Mononuclear cell (primary cell): ENCODE data around the gene SCN10A. TPM values are rescaled to one million over a fixed set of nuclear protein-coding genes. Genes with fewer than 3 reads are reported as not detected.

Experiments
- H3K27me3 ChIP-seq: 2 replicates; pipeline ENCODE4 v1.6.0; 2011; ENCODE audit warnings: low read length, control low read depth; ENCODE audit not compliant: insufficient read depth
- H3K4me1 ChIP-seq: 2 replicates; pipeline ENCODE4 v1.5.1; 2011; ENCODE audit warnings: mild to moderate bottlenecking, low read length, control low read depth; ENCODE audit not compliant: insufficient read depth
- H3K4me3 ChIP-seq: 2 replicates; pipeline ENCODE4 v1.5.1; 2011; ENCODE audit warnings: mild to moderate bottlenecking, low read length, moderate library complexity
- H3K9me3 ChIP-seq: 2 replicates; pipeline ENCODE4 v1.5.1; 2011; ENCODE audit warnings: low read depth, mild to moderate bottlenecking, control low read depth, low read length
- total RNA-seq: library from RNA; depleted of rRNA; stranded (reverse); fragments of >200 nt; gene quantifications from one replicate; pipeline ENCODE4 v1.2.3, GENCODE V29; 2012

The SCN10A gene
- total RNA-seq, 1 donor = not detected

DNA sequence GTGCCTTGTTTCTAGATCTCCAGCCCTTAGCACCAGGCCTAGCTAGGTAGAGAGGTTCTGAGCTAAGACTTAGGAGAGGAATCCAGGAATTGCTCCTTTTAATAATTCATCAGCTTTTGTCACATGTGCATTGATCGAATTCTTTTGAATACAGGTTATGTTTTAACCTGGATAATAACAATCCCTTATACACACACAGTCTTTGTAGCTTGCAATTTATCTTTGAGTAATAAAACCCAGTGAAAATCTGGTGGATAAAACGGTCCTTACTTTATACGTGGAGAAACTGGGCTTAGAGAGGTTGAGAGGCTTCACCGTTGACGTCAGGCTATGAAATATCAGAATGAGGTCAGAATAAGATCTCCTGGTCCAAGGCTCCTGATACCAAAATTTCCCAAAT, 7.2 kb upstream of the SCN10A start:
- no peak overlapping the region for H3K4me3 ChIP-seq
- H3K27me3 ChIP-seq = no peaks in the 10 kb centered on the region
- H3K4me1 ChIP-seq = no peaks in the 10 kb centered on the region
- H3K9me3 ChIP-seq = no peaks in the 10 kb centered on the region

DNA sequence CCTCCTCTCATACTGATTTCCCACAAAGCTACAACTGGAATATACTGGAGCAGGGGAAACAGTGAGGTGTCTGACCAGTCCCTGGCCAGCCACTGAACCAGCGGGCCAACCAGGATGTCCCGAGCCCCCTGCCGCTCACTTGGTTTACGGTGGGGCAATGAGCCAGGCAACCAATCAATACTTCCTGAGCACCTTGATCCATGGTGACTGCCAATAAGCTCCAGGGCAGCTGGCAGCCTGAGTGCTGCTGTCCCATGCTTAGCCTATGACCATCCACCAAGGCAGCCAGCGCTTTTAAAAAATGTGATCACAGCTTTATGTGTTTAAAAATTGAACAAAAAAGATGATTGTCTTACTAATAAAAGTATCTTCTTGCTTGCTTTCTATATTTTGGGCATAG, 4.2 kb downstream of the SCN10A start:
- Histone ChIP-seq H3K4me1 (no peaks in the 10 kb centered on the region), H3K9me3 (no peaks in the 10 kb centered on the region), H3K27me3 (no peaks in the 10 kb centered on the region), H3K4me3 (no peak overlapping the region)

DNA sequence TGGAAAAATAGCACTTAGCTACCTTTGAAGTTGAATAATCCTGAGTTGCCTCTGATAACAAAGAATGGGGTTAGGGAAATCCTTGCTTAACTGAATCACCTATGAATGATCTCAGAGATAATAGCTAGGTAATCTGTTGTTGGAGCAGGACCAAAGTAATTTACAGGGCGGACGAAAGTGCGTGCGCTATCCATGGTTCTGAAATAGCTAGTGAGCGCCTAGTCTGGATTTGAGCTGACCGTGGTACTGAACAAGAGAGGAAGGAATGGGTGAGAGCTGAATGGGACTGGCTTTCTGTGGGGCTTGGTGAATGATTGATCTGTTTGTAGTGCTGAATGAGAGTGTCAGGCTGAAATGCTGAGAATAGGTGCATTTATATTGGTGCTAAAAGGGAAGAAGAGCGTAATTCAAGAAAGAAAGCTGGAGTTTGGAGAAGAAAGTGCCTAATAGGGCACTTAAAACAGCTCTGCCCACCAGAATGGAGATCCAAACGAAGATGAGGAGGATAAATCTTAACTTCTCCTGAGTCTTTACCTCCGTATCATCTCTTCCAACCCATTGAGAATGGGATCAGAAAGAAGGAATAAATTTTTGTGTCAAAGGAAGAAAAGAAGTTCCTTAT, 10.1 kb downstream of the SCN10A start:
- Histone ChIP-seq H3K4me1 (no peaks in the 10 kb centered on the region), H3K27me3 (no peaks in the 10 kb centered on the region), H3K4me3 (no peak overlapping the region), H3K9me3 (no peaks in the 10 kb centered on the region)

DNA sequence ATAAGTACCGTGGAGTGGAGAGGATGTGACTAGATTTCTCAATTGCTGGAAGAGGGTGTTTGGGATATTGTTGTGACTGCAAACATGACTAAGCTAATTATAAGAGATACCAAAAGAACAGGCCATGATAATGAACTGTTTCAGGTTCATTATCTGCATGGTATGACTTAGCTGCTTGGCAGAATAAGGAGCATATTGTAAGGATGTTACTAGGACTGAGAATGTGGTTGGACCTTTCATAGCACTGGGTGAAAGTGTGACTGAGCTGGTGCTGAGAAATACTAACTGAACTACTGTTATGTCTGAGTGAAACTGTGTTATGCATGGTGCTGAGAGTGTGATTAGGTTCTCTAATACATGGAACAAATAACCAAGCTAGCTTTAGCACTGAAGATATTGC, 11.0 kb downstream of the SCN10A start:
- Histone ChIP-seq H3K27me3 (no peaks in the 10 kb centered on the region), H3K9me3 (no peaks in the 10 kb centered on the region), H3K4me1 (no peaks in the 10 kb centered on the region), H3K4me3 (no peak overlapping the region)

DNA sequence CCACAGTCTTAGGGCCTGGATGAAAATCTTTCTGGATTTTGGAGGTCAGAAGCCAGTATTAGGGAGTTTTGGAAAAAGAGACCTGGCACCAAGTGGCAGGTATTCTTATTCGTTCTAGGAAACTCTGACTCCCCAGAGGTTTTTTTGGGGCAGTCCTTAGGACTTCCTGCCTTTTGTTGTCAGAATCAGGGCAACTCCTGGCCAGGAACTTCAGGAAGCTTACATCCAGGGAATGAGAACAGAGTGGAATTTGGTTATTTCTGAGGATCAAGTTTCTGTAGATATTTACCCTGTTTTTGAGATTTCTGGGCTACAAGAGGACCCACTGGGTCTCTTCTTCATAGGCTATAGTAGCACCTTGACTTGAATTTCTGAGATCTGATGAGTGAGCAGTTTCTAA, 15.5 kb downstream of the SCN10A start:
- Histone ChIP-seq H3K9me3 (no peaks in the 10 kb centered on the region), H3K4me1 (no peaks in the 10 kb centered on the region), H3K27me3 (no peaks in the 10 kb centered on the region), H3K4me3 (no peak overlapping the region)

DNA sequence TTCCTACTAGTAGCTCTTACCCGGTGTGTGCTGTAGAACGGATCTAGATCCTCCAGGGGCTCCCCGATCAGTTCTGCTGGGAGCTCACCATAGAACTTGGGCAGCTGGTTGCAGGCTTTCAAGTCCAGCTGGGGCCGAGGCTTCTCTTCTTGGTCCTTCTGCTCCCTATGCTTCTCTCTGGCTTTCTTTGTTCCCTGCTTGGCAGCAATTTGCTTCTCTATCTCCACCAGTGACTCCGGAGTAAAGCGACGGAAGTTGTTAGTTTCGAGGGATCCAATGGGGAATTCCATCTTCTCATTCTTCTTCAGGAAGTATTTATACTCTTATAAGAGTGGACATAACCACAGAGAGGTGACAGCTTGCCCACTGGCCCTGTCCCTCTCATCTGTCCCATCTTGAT, 22.3 kb downstream of the SCN10A start:
- Histone ChIP-seq H3K27me3 (peaks cover 7% of the 10 kb centered on the region), H3K9me3 (no peaks in the 10 kb centered on the region), H3K4me3 (no peak overlapping the region), H3K4me1 (no peaks in the 10 kb centered on the region)

DNA sequence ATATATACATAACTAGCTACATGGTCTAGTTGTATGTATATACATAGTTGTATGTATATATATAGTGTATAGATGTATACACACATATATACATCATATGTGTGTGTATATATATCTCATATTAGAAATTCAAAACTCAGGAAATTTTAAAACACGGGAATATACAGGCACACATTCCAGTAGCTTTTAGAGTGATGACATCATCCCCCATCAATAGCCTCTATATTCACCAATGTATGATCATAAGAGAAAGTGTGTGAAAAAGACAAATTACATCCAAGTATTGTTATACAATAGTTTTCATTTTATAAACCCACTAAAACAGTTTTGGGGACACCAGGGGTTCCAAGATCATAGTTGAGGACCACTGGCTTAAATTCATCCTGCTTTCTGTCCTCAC, 23.0 kb downstream of the SCN10A start:
- no peaks in the 10 kb centered on the region for H3K4me1 ChIP-seq
- H3K4me3 ChIP-seq = no peak overlapping the region
- H3K9me3 ChIP-seq = no peaks in the 10 kb centered on the region
- peaks cover 7% of the 10 kb centered on the region for H3K27me3 ChIP-seq

DNA sequence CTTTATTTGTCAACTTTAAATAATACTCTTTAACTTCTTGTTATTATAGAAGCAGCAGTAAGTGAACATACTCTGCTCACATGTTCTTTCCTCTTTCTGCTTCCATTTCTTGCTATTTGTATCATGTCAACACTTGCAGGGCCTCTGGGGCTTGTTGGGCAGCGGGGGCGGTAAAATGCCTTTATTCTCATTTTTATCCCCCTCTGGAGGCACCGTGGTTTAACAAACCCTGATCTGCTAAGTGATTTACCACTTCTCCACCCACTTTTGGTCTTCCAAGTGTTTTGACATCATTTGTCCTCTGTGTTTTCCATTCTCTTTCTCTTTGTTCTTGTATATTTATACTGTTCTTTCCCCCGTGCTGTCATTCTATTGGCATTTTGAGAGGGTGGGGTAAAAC, 33.9 kb downstream of the SCN10A start:
- H3K9me3 ChIP-seq = no peaks in the 10 kb centered on the region
- H3K4me3 ChIP-seq = no peak overlapping the region
- peaks cover 3% of the 10 kb centered on the region for H3K27me3 ChIP-seq
- no peaks in the 10 kb centered on the region for H3K4me1 ChIP-seq

DNA sequence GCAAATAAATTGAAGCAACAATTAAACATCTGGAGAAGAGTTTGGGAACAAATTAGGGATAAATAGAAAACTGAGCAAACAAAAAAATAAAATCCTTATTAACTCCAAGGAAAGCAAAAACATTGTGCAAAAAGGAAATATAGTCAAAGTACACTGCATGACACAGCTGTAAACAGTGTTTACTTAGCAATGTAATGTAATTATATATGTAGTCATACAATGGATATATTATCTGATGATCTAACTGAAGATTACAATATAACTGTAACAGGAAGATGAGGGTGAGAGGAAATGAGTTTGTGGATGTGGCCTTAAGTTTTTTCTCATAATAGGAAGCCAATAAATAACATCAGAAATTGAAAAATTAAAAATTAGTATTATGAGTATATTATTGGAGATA, 42.5 kb downstream of the SCN10A start:
- Histone ChIP-seq H3K9me3 (no peaks in the 10 kb centered on the region), H3K27me3 (no peaks in the 10 kb centered on the region), H3K4me3 (no peak overlapping the region), H3K4me1 (no peaks in the 10 kb centered on the region)

DNA sequence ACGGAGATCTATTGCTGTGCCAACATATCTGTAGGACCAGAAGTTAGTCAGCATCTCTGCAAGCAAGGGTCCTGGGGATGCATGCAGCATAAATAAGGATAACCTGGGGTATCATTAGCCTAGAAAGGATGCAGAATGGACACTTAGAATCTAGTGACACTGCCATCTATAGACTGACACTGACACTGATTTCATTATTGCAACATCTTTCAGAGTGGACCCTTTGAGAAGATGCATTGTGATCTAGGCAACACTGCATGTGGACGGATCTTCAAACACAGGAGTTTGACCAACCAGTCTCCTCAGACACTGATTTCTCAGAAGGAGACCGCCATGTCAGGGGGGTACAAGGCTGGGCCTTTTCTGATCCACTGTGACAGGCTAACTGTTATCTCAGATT, 52.4 kb downstream of the SCN10A start:
- H3K9me3 ChIP-seq = no peaks in the 10 kb centered on the region
- H3K4me1 ChIP-seq = no peaks in the 10 kb centered on the region
- no peak overlapping the region for H3K4me3 ChIP-seq
- H3K27me3 ChIP-seq = no peaks in the 10 kb centered on the region

DNA sequence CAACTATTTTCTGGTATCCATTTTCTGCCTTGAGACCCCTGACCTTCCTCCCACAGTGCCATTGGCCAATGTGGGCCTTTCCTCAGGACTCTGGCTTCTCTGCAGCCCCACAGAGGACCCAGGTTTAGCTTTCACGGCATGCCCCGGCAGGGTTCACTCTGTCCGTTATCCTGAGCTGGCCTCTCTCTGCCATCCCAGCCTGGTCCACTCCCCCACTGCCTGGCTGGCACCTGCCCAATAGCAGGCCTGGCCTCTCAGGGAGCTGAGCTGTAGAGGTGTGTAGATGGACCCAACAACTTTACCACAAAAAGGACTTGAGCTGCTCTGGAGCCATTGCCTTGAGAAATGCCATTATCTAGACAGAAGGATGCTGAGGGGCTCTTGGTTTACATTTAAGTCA, 57.5 kb downstream of the SCN10A start:
- H3K4me1 ChIP-seq = no peaks in the 10 kb centered on the region
- H3K4me3 ChIP-seq = no peak overlapping the region
- no peaks in the 10 kb centered on the region for H3K9me3 ChIP-seq
- H3K27me3 ChIP-seq = no peaks in the 10 kb centered on the region

DNA sequence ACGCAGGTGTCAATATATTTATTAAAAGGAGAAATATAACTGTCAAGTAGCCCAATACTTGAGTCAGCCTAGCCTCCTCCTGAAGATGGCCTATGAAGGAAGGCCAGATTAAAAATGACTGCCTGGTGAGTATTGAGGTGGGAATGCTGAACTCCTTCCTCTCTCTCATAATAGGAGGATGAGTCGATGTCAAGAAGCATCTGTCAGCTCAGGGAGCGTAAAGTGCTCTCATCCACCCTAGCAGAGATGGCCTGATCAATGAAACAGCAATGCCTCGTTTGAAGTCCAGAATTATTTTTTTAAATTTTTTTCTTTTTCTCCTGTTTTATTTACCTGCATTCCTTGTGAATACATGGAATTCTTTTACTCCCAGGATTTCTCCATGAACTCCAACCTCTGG, 58.3 kb downstream of the SCN10A start:
- Histone ChIP-seq H3K9me3 (no peaks in the 10 kb centered on the region), H3K4me3 (no peak overlapping the region), H3K27me3 (no peaks in the 10 kb centered on the region), H3K4me1 (no peaks in the 10 kb centered on the region)

DNA sequence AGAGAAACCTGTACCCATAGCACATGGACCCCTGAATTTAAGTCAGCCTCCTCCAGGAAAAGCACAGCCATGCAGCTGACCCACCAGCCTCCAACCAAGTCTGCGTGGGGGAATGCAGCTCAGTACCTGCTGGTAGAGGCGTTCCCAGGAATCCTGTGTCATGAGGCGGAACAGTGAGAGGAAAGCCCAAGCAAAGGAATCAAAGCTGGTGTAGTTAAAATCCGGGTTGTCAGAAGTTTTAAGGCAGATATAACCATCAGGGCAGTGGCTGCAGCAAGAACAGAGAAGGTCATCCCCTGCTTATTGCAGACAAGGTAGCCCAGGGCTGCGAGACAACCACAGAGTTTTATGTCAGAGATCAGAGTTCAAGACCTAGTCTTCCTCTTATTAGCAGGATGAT, 59.1 kb downstream of the SCN10A start:
- no peaks in the 10 kb centered on the region for H3K27me3 ChIP-seq
- no peaks in the 10 kb centered on the region for H3K9me3 ChIP-seq
- H3K4me3 ChIP-seq = no peak overlapping the region
- H3K4me1 ChIP-seq = no peaks in the 10 kb centered on the region

DNA sequence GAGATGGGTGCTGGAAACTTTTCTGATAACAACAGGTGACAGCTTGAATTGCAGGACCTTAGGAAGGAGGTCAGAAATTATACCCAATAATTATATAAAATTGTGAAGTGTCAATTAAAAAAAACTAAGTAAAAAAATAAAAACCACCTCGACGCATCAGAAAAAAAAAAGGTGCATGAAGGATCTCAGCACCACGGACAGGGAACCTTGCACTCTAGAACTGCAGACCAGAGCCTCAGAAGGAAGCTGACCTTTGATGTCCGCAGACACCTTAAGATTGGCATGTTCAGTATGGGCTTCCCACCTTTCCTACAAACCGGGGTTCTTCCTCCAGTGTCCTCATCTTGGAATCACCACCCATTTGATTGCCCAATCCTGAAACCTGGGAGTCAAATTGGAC, 60.9 kb downstream of the SCN10A start:
- Histone ChIP-seq H3K27me3 (no peaks in the 10 kb centered on the region), H3K4me3 (no peak overlapping the region), H3K9me3 (no peaks in the 10 kb centered on the region), H3K4me1 (no peaks in the 10 kb centered on the region)

DNA sequence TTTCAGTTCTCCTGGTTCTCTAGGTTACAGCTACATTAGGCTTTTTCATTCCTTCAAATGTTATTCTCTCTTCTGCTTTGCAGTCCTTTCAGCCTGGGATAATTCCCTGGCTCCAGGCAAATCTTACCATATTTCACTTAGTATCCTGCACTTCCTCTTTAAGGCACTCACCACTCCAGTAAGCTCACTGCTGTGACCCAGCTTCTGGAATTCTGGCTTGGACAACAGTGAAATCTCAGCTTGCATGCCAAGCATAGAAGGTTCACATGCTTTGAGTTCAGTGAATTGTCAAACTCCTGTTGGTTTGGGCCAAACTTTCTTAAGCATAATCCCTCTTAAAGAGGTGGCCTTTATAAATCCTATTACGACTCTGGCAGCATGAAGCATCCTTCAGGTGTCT, 69.4 kb downstream of the SCN10A start:
- peaks cover 4% of the 10 kb centered on the region for H3K27me3 ChIP-seq
- no peaks in the 10 kb centered on the region for H3K9me3 ChIP-seq

DNA sequence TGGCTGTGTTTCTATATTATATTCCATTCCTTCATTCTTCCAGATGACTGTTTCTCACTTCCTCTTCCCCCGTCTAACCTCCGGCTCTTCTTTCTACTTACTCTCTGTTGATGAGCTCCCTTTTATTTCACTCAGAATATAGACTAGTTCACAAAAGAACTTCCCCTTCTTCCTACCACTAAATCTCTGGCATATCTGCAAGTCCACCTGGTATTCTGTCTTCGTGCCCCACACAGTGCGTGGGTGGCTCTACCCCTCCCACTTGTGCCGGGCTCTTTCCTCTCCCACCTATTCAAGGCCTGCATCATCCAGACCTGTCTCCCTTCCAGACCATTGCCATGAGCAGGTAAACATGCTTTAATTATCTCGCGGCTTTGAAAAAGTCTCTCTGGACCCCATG, 73.0 kb downstream of the SCN10A start:
- Histone ChIP-seq H3K27me3 (peaks cover 4% of the 10 kb centered on the region), H3K4me3 (no peak overlapping the region), H3K9me3 (no peaks in the 10 kb centered on the region)

More for the DNA sequence above, 69.4 kb downstream of the SCN10A start:
- Histone ChIP-seq H3K4me3 (no peak overlapping the region), H3K4me1 (no peaks in the 10 kb centered on the region)

More for the DNA sequence above, 73.0 kb downstream of the SCN10A start:
- H3K4me1 ChIP-seq = no peaks in the 10 kb centered on the region
